ENCODE measurements around the gene PRDM2.

GRCh38 chr1:13764588-13765332 lies 64.8 kb downstream of the PRDM2 start:
- TF ChIP-seq CTCF (IDR thresholded peaks at IDR 0.05) (no peak), POLR2A (IDR thresholded peaks at IDR 0.05) (no peak), POLR2AphosphoS5 (IDR thresholded peaks at IDR 0.05) (no peak)
